Stimulated activated naive B cell treated with anti-CD40 and anti-IgM and Interleukin-4, amounts not matched to agents 10 μg/mL and 1 μg/mL and 100 μg/mL, for 72 hours (primary cell): ENCODE results near the gene PRRX2.

Source experiments
- ATAC-seq, 2 donors: fragments of 150-1000 bp; cut with Tn5 transposase; replicated peaks; 2 replicates each; pipeline ENCODE4 v1.10.0; 2021; ENCODE audit warnings: moderate library complexity in 1 of 2
- DNase-seq: peaks from one replicate; pipeline ENCODE4 v3.0.0; 2021
- H3K27ac Mint-ChIP-seq: one replicate; pipeline ENCODE4 v1.8.0; 2022; ENCODE audit warnings: mild to moderate bottlenecking, mixed read lengths
- H3K27me3 Mint-ChIP-seq, 2 donors: one replicate each; pipeline ENCODE4 v1.8.0; 2022; ENCODE audit warnings: mixed read lengths in 2 of 2
- H3K36me3 Mint-ChIP-seq, 2 donors: one replicate each; pipeline ENCODE4 v1.8.0; 2022; ENCODE audit warnings: mixed read lengths in 2 of 2, mild to moderate bottlenecking in 1 of 2
- H3K4me1 Mint-ChIP-seq, 2 donors: one replicate each; pipeline ENCODE4 v1.8.0; 2022; ENCODE audit warnings: mixed read lengths in 2 of 2, mild to moderate bottlenecking in 1 of 2
- H3K4me3 Mint-ChIP-seq, 2 donors: one replicate each; pipeline ENCODE4 v1.8.0; 2022; ENCODE audit warnings: mild to moderate bottlenecking in 2 of 2, mixed read lengths in 2 of 2, moderate library complexity in 1 of 2
- H3K9me3 Mint-ChIP-seq, 2 donors: one replicate each; pipeline ENCODE4 v1.8.0; 2022; ENCODE audit warnings: mixed read lengths in 2 of 2, mild to moderate bottlenecking in 1 of 2

Gene PRRX2

GRCh38 chr9:129671065-129671464 lies 5.6 kb downstream of the PRRX2 start:
- Mint-ChIP-seq H3K36me3 (no peaks in the 10 kb centered on the region), H3K4me3 (no peak overlapping the region), H3K9me3 (no peaks in the 10 kb centered on the region), H3K27ac (no peak overlapping the region), H3K27me3 (peaks cover 18 to 79% of the 10 kb centered on the region in 2 donors), H3K4me1 (peaks cover 0 to 5% of the 10 kb centered on the region in 2 donors)
- ATAC-seq (no peak), DNase-seq (no peak)

- peak; percentile 29 to 58 for ATAC-seq
- Mint-ChIP-seq H3K4me3 (no peak overlapping the region), H3K36me3 (no peaks in the 10 kb centered on the region), H3K27ac (no peak overlapping the region), H3K9me3 (no peaks in the 10 kb centered on the region), H3K27me3 (peaks cover 22 to 84% of the 10 kb centered on the region in 2 donors), H3K4me1 (peaks cover 0 to 5% of the 10 kb centered on the region in 2 donors)
- no peak for DNase-seq
Measured at GRCh38 chr9:129671519-129671918, 6.1 kb downstream of the PRRX2 start.

- no peaks in the 10 kb centered on the region for H3K9me3 Mint-ChIP-seq
- H3K27ac Mint-ChIP-seq = peak overlapping the region; percentile 33
- H3K4me3 Mint-ChIP-seq = no peak overlapping the region
- peaks cover 25 to 82% of the 10 kb centered on the region in 2 donors for H3K27me3 Mint-ChIP-seq
- no peak for DNase-seq
- peaks cover 0 to 5% of the 10 kb centered on the region in 2 donors for H3K4me1 Mint-ChIP-seq
- H3K36me3 Mint-ChIP-seq = no peaks in the 10 kb centered on the region
- ATAC-seq = no peak
Measured at GRCh38 chr9:129672702-129673101, 7.3 kb downstream of the PRRX2 start.

GRCh38 chr9:129673602-129674001 lies 8.2 kb downstream of the PRRX2 start:
- ATAC-seq (no peak), DNase-seq (no peak)
- Mint-ChIP-seq H3K4me3 (no peak overlapping the region), H3K27me3 (peaks cover 28 to 78% of the 10 kb centered on the region in 2 donors), H3K27ac (no peak overlapping the region), H3K4me1 (peaks cover 0 to 5% of the 10 kb centered on the region in 2 donors), H3K9me3 (no peaks in the 10 kb centered on the region), H3K36me3 (no peaks in the 10 kb centered on the region)

- no peaks in the 10 kb centered on the region for H3K36me3 Mint-ChIP-seq
- DNase-seq = no peak
- no peaks in the 10 kb centered on the region for H3K9me3 Mint-ChIP-seq
- peaks cover 29 to 75% of the 10 kb centered on the region in 2 donors for H3K27me3 Mint-ChIP-seq
- H3K27ac Mint-ChIP-seq = no peak overlapping the region
- no peak overlapping the region for H3K4me3 Mint-ChIP-seq
- H3K4me1 Mint-ChIP-seq = peaks cover 0 to 5% of the 10 kb centered on the region in 2 donors
- no peak for ATAC-seq
Measured at GRCh38 chr9:129674229-129674628, 8.8 kb downstream of the PRRX2 start.

- Mint-ChIP-seq H3K4me1 (peaks cover 0 to 5% of the 10 kb centered on the region in 2 donors), H3K36me3 (no peaks in the 10 kb centered on the region), H3K27me3 (peaks cover 24 to 62% of the 10 kb centered on the region in 2 donors), H3K4me3 (no peak overlapping the region), H3K9me3 (no peaks in the 10 kb centered on the region), H3K27ac (no peak overlapping the region)
- DNase-seq = no peak
- no peak for ATAC-seq
Measured at GRCh38 chr9:129675620-129676019, 10.2 kb downstream of the PRRX2 start.

- no peak for DNase-seq
- H3K27ac Mint-ChIP-seq = no peak overlapping the region
- no peak overlapping the region for H3K4me3 Mint-ChIP-seq
Measured at GRCh38 chr9:129676287-129676686, 10.8 kb downstream of the PRRX2 start.

GRCh38 chr9:129676975-129677374 lies 11.5 kb downstream of the PRRX2 start:
- no peak for ATAC-seq
- peaks cover 24 to 60% of the 10 kb centered on the region in 2 donors for H3K27me3 Mint-ChIP-seq
- H3K4me3 Mint-ChIP-seq = no peak overlapping the region
- H3K4me1 Mint-ChIP-seq = no peaks in the 10 kb centered on the region
- no peak for DNase-seq
- no peak overlapping the region for H3K27ac Mint-ChIP-seq
- H3K36me3 Mint-ChIP-seq = no peaks in the 10 kb centered on the region
- H3K9me3 Mint-ChIP-seq = no peaks in the 10 kb centered on the region

More at GRCh38 chr9:129676287-129676686, 10.8 kb downstream of the PRRX2 start:
- Mint-ChIP-seq H3K36me3 (no peaks in the 10 kb centered on the region), H3K9me3 (no peaks in the 10 kb centered on the region), H3K27me3 (peaks cover 24 to 62% of the 10 kb centered on the region in 2 donors), H3K4me1 (peaks cover 0 to 5% of the 10 kb centered on the region in 2 donors)
- ATAC-seq = no peak

GRCh38 chr9:129677456-129677855 lies 12.0 kb downstream of the PRRX2 start:
- Mint-ChIP-seq H3K36me3 (no peaks in the 10 kb centered on the region), H3K4me3 (no peak overlapping the region), H3K27ac (no peak overlapping the region), H3K4me1 (no peaks in the 10 kb centered on the region), H3K9me3 (no peaks in the 10 kb centered on the region), H3K27me3 (peaks cover 28 to 55% of the 10 kb centered on the region in 2 donors)
- ATAC-seq = no peak
- no peak for DNase-seq

- peaks cover 31 to 42% of the 10 kb centered on the region in 2 donors for H3K27me3 Mint-ChIP-seq
- H3K4me1 Mint-ChIP-seq = no peaks in the 10 kb centered on the region
- no peaks in the 10 kb centered on the region for H3K36me3 Mint-ChIP-seq
- no peak for ATAC-seq
- DNase-seq = no peak
- no peak overlapping the region for H3K4me3 Mint-ChIP-seq
- no peak overlapping the region for H3K27ac Mint-ChIP-seq
- H3K9me3 Mint-ChIP-seq = no peaks in the 10 kb centered on the region
Measured at GRCh38 chr9:129678844-129679243, 13.4 kb downstream of the PRRX2 start.

GRCh38 chr9:129679537-129679936 lies 14.1 kb downstream of the PRRX2 start:
- Mint-ChIP-seq H3K36me3 (no peaks in the 10 kb centered on the region), H3K4me3 (no peak overlapping the region), H3K4me1 (no peaks in the 10 kb centered on the region), H3K27ac (no peak overlapping the region), H3K27me3 (peaks cover 31 to 41% of the 10 kb centered on the region in 2 donors), H3K9me3 (no peaks in the 10 kb centered on the region)
- DNase-seq = no peak
- no peak for ATAC-seq

GRCh38 chr9:129681924-129682323 lies 16.5 kb downstream of the PRRX2 start:
- Mint-ChIP-seq H3K27me3 (peaks cover 24 to 34% of the 10 kb centered on the region in 2 donors), H3K4me1 (no peaks in the 10 kb centered on the region), H3K36me3 (no peaks in the 10 kb centered on the region), H3K9me3 (no peaks in the 10 kb centered on the region), H3K27ac (no peak overlapping the region), H3K4me3 (no peak overlapping the region)
- DNase-seq (no peak), ATAC-seq (no peak)

- Mint-ChIP-seq H3K36me3 (no peaks in the 10 kb centered on the region), H3K4me1 (no peaks in the 10 kb centered on the region), H3K27me3 (peaks cover 20 to 32% of the 10 kb centered on the region in 2 donors), H3K27ac (no peak overlapping the region), H3K4me3 (no peak overlapping the region), H3K9me3 (no peaks in the 10 kb centered on the region)
- no peak for DNase-seq
- ATAC-seq = no peak
Measured at GRCh38 chr9:129682381-129682780, 16.9 kb downstream of the PRRX2 start.

GRCh38 chr9:129685220-129685932 lies 19.9 kb downstream of the PRRX2 start:
- H3K4me1 Mint-ChIP-seq = no peaks in the 10 kb centered on the region
- ATAC-seq = no peak
- H3K9me3 Mint-ChIP-seq = no peaks in the 10 kb centered on the region
- no peak overlapping the region for H3K27ac Mint-ChIP-seq
- peaks cover 11 to 33% of the 10 kb centered on the region in 2 donors for H3K27me3 Mint-ChIP-seq
- no peak for DNase-seq
- no peaks in the 10 kb centered on the region for H3K36me3 Mint-ChIP-seq
- H3K4me3 Mint-ChIP-seq = no peak overlapping the region

- DNase-seq (no peak), ATAC-seq (no peak)
- peaks cover 11 to 34% of the 10 kb centered on the region in 2 donors for H3K27me3 Mint-ChIP-seq
- no peaks in the 10 kb centered on the region for H3K36me3 Mint-ChIP-seq
- H3K9me3 Mint-ChIP-seq = no peaks in the 10 kb centered on the region
- H3K4me1 Mint-ChIP-seq = no peaks in the 10 kb centered on the region
- no peak overlapping the region for H3K4me3 Mint-ChIP-seq
- no peak overlapping the region for H3K27ac Mint-ChIP-seq
Measured at GRCh38 chr9:129685933-129686259, 20.4 kb downstream of the PRRX2 start.
